ENCODE data around the gene SAP25. TPM values are rescaled to one million over a fixed set of nuclear protein-coding genes. Genes with fewer than 3 reads are reported as not detected.

Gene SAP25
- total and polyA plus RNA-seq, 2 of the 8 experiments (the other 6 are each of a cell fraction or from before 2014, with no cell fraction given) = 3.6 to 5.8 TPM

GRCh38 chr7:100612730-100613390 is 39.2 kb upstream of the SAP25 start (continued):
- TF ChIP-seq CTCF (IDR thresholded peaks at IDR 0.05; ENCODE audit: control extremely low read depth in 1 of 3, insufficient read depth in 1 of 3, low read depth in 1 of 3, low read length in 3 of 3) (peak; percentile 25 to 59 (median 49); a peak in 3 of 4 replicates), HDAC6 (IDR thresholded peaks at IDR 0.05; ENCODE audit: low read depth, low read length) (no peak), TBP (IDR thresholded peaks at IDR 0.05; ENCODE audit: low read depth, low read length) (no peak), RAD21 (IDR thresholded peaks at IDR 0.05 in 1 of 2, conservative IDR thresholded peaks at IDR 0.05 in 1 of 2; ENCODE audit: low read depth in 2 of 2, low read length in 2 of 2) (peak; percentile 29 to 47; a peak in 3 of 4 replicates)
